Ascending aorta (tissue), 2 donors: ENCODE data around the gene SLC4A5. TPM values are rescaled to one million over a fixed set of nuclear protein-coding genes. Genes with fewer than 3 reads are reported as not detected.

Experiments
- DNase-seq, 2 donors: peaks; one replicate each; pipeline ENCODE4 v3.0.0-alpha.2; 2019; ENCODE audit warnings: low spot score in 2 of 2
- H3K27ac ChIP-seq, 2 donors: fragments of 200-600 bp; sonication (generic); one replicate each; pipeline ENCODE4 v1.5.1; 2016 to 2017; ENCODE audit warnings: mild to moderate bottlenecking in 1 of 2
- H3K27me3 ChIP-seq: fragments of 200-600 bp; sonication (generic); one replicate; pipeline ENCODE4 v1.5.1; 2017
- H3K36me3 ChIP-seq, 2 donors: fragments of 200-600 bp; sonication (generic); one replicate each; pipeline ENCODE4 v1.5.1; 2016
- H3K4me1 ChIP-seq, 2 donors: fragments of 200-600 bp; sonication (generic); one replicate each; pipeline ENCODE4 v1.5.1; 2016 to 2017; ENCODE audit warnings: mild to moderate bottlenecking in 1 of 2
- H3K4me3 ChIP-seq, 2 donors: fragments of 200-600 bp; sonication (generic); one replicate each; pipeline ENCODE4 v1.5.1; 2016 to 2017; ENCODE audit warnings: mild to moderate bottlenecking in 1 of 2
- H3K9me3 ChIP-seq, 2 donors: fragments of 200-600 bp; sonication (generic); one replicate each; pipeline ENCODE4 v1.5.1; 2016
- CTCF ChIP-seq, 3 experiments: fragments of 200-600 bp in 2 of 3; fragments of 450-650 bp in 1 of 3; sonication (generic) in 2 of 3; IDR thresholded peaks; one replicate each; pipeline ENCODE4 v1.5.1; 2016 to 2019; ENCODE audit warnings: antibody characterized with exemption in 3 of 3, mild to moderate bottlenecking in 1 of 3, moderate library complexity in 1 of 3
- intact Hi-C: fragments of 100-400 bp; cut with DNase I; formaldehyde crosslinking; loops from one replicate; pipeline ENCODE4 v1.15.1; 2023
- total RNA-seq: library from RNA; depleted of rRNA; stranded (reverse); fragments of >200 nt; gene quantifications from one replicate; pipeline ENCODE4 v1.1.0, GENCODE V29; 2016

The SLC4A5 gene
- total RNA-seq, 1 donor from 2014 or later: 0.11 TPM

DNA sequence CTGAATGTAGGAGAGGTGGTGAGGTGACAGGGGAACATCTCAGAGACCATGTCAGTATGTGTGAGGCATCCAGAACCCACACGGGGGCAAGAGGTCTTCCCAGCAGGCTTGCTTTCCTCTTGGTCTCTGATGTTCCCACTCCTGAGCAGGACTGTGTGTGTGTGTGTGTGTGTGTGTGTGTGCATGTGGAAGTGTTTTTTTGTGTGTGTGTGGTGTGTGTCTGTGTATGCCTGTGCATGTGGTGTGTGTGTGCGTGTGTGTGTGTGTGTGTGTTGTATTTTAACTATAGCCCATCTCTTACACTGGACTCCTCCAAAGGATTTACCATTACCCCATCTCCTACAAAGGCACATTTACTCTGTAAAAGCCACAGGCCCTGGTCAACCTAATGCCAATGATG is 40.4 kb downstream of the SLC4A5 start:
- H3K4me3 ChIP-seq: no peak overlapping the region
- intact Hi-C loops: no loop called here
- H3K9me3 ChIP-seq: no peaks in the 10 kb centered on the region
- no peak overlapping the region for H3K27ac ChIP-seq
- no peaks in the 10 kb centered on the region for H3K27me3 ChIP-seq
- no peak for DNase-seq
- H3K36me3 ChIP-seq: no peaks in the 10 kb centered on the region
- no peaks in the 10 kb centered on the region for H3K4me1 ChIP-seq
- TF ChIP-seq CTCF (IDR thresholded peaks at IDR 0.05): no peak

DNA sequence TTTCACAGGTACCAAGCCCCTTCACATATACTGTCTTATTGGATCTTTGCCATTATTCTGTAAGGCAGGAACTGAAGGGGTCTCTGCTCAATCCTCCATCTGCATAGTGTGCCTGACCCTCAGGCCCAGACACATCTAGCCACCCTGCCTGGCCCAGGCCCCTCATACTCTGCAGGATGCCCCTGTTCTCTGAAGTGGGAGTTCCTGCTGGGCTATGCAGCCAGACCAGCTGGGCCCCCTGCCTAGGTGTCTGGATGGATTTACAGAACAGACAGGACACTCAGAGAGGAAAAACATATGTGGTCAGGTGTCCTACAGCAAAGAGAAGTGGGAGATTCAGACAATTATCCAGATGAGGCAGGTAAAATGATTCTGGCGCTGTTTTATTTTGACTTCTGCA is 42.0 kb downstream of the SLC4A5 start:
- intact Hi-C loops: no loop called here
- Histone ChIP-seq H3K9me3 (no peaks in the 10 kb centered on the region), H3K27me3 (no peaks in the 10 kb centered on the region), H3K27ac (no peak overlapping the region), H3K4me3 (no peak overlapping the region), H3K36me3 (no peaks in the 10 kb centered on the region), H3K4me1 (no peaks in the 10 kb centered on the region)
- no peak for DNase-seq
- no peak for TF ChIP-seq CTCF (IDR thresholded peaks at IDR 0.05)

- H3K27me3 ChIP-seq: no peaks in the 10 kb centered on the region
- no peak overlapping the region for H3K4me3 ChIP-seq
- intact Hi-C loops: no loop called here
- no peak overlapping the region for H3K27ac ChIP-seq
- H3K36me3 ChIP-seq: no peaks in the 10 kb centered on the region
- H3K9me3 ChIP-seq: no peaks in the 10 kb centered on the region
- no peak for TF ChIP-seq CTCF (IDR thresholded peaks at IDR 0.05)
- no peak for DNase-seq
- H3K4me1 ChIP-seq: no peaks in the 10 kb centered on the region
Measured at GRCh38 chr2:74300506-74300905, 42.7 kb downstream of the SLC4A5 start.

DNA sequence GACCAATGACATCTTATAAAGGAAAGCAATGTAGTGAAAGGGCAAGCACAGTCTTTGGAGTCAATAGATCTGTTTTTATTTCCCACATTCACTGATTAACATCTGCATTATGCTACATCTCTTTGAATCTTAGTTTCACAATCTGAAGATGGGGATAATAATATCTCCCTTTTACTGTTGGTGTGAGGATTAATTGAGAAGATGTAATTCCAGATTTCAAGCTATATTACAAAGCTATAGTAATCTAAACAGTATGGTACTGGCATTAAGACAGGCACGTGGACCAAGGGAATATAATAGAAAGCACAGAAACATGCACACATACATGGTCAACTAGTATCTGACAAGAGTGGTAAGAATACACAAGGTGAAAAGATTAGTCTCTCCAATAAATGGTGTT is 45.3 kb downstream of the SLC4A5 start:
- Histone ChIP-seq H3K4me1 (no peaks in the 10 kb centered on the region), H3K27me3 (no peaks in the 10 kb centered on the region), H3K9me3 (no peaks in the 10 kb centered on the region), H3K36me3 (no peaks in the 10 kb centered on the region), H3K27ac (no peak overlapping the region), H3K4me3 (no peak overlapping the region)
- no peak for DNase-seq
- no peak for TF ChIP-seq CTCF (IDR thresholded peaks at IDR 0.05)
- intact Hi-C loops: no loop called here

DNA sequence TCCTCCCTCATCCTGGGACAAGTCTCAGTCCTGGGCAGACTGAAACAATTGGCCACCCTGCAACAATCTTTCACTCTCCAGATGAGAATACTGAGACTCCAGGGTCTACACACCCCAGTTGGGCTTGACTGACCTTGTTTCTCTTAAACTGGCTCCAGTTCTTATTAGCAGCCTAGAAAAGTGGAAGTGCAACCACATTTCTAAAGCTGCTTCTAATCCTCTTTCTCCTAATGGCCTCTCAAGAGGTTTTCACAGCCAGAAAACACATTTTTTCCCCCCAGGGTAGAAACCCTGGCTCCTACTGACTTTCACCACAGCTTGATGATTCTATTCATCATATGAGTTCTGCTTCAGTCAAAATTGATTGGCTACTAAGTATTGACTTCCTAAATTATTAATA is 45.8 kb downstream of the SLC4A5 start:
- no peak for DNase-seq
- Histone ChIP-seq H3K4me1 (no peaks in the 10 kb centered on the region), H3K36me3 (no peaks in the 10 kb centered on the region), H3K27ac (no peak overlapping the region), H3K9me3 (no peaks in the 10 kb centered on the region), H3K27me3 (no peaks in the 10 kb centered on the region), H3K4me3 (no peak overlapping the region)
- intact Hi-C loops: no loop called here
- TF ChIP-seq CTCF (IDR thresholded peaks at IDR 0.05): no peak
